CD4-positive, alpha-beta T cell (primary cell): Measurements from ENCODE around the gene TMEM117. TPM values are rescaled to one million over a fixed set of nuclear protein-coding genes. Genes with fewer than 3 reads are reported as not detected.

Source experiments
- ATAC-seq: fragments of 200-7000 bp; cut with Tn5 transposase; one replicate; pipeline ENCODE4 v1.10.0; 2022; ENCODE audit warnings: mild to moderate bottlenecking; ENCODE audit not compliant: poor library complexity
- CTCF ChIA-PET: fragments of 350-600 bp; sonication (Branson Sonifier 250); formaldehyde crosslinking; loops from one replicate; lab custom pipeline; 2021; ENCODE audit warnings: antibody characterized with exemption, inconsistent platforms; lab: Charles Lee
- POLR2A ChIA-PET: fragments of 350-600 bp; sonication (Branson Sonifier 250); formaldehyde crosslinking; loops from one replicate; lab custom pipeline; 2021; ENCODE audit warnings: antibody characterized with exemption, inconsistent platforms; lab: Charles Lee
- DNase-seq, 14 experiments: peaks; one replicate each; pipeline ENCODE4 v3.0.0-alpha.2; 2013 to 2020; ENCODE audit warnings: mixed read lengths in 2 of 14
- H3K27ac ChIP-seq, 2 donors: one replicate each; pipeline versions ENCODE4 v1.5.1 to v1.7.0; 2013; ENCODE audit warnings: low read length in 2 of 2, low read depth in 1 of 2, mild to moderate bottlenecking in 1 of 2
- H3K27me3 ChIP-seq, 2 experiments: 1 replicate in 1 of 2; 2 replicates in 1 of 2; pipeline versions ENCODE4 v1.6.1 to v1.7.0; 2013; ENCODE audit warnings: low read length in 2 of 2, control low read depth in 1 of 2, mild to moderate bottlenecking in 1 of 2, moderate library complexity in 1 of 2; ENCODE audit not compliant: insufficient read depth in 2 of 2, control insufficient read depth in 1 of 2
- H3K36me3 ChIP-seq: one replicate; pipeline ENCODE4 v1.6.1; 2013; ENCODE audit warnings: low read length, control low read depth; ENCODE audit not compliant: insufficient read depth
- H3K4me1 ChIP-seq: one replicate; pipeline ENCODE4 v1.6.1; 2013; ENCODE audit warnings: low read length, control low read depth; ENCODE audit not compliant: insufficient read depth
- H3K4me3 ChIP-seq: one replicate; pipeline ENCODE4 v1.5.1; 2013; ENCODE audit warnings: mild to moderate bottlenecking, low read length, moderate library complexity
- H3K9me3 ChIP-seq, 2 experiments: 1 replicate in 1 of 2; 2 replicates in 1 of 2; pipeline versions ENCODE4 v1.6.1 to v1.7.0; 2013; ENCODE audit warnings: low read length in 2 of 2, mild to moderate bottlenecking in 2 of 2, control low read depth in 1 of 2, moderate library complexity in 1 of 2; ENCODE audit not compliant: control insufficient read depth in 1 of 2, insufficient read depth in 1 of 2
- H3K27ac Mint-ChIP-seq: one replicate; pipeline ENCODE4 v1.8.0; 2020; ENCODE audit warnings: mixed read lengths
- H3K27me3 Mint-ChIP-seq: one replicate; pipeline ENCODE4 v1.8.0; 2021; ENCODE audit warnings: mixed read lengths
- H3K36me3 Mint-ChIP-seq: one replicate; pipeline ENCODE4 v1.8.0; 2021; ENCODE audit warnings: low read depth, mixed read lengths
- H3K4me1 Mint-ChIP-seq: one replicate; pipeline ENCODE4 v1.8.0; 2021; ENCODE audit warnings: low read depth, mixed read lengths
- H3K4me3 Mint-ChIP-seq: one replicate; pipeline ENCODE4 v1.8.0; 2020; ENCODE audit warnings: mild to moderate bottlenecking, mixed read lengths
- H3K9me3 Mint-ChIP-seq: one replicate; pipeline ENCODE4 v1.8.0; 2020; ENCODE audit warnings: mixed read lengths
- CTCF ChIP-seq: fragments of 200-600 bp; IDR thresholded peaks from one replicate; pipeline ENCODE4 v1.8.0; 2022; ENCODE audit warnings: antibody characterized with exemption, mild to moderate bottlenecking
- intact Hi-C, 2 experiments: fragments of 100-400 bp; cut with DNase I in 1 of 2; cut with micrococcal nuclease in 1 of 2; formaldehyde crosslinking; loops; one replicate each; pipeline versions ENCODE4 v1.15.1 to v1.9.0; 2023 to 2025; cut with DNase I, micrococcal nuclease
- total RNA-seq, 174 experiments: library from RNA in 2 of 174; stranded (reverse) in 2 of 174; gene quantifications; one replicate each; pipeline ENCODE4 v1.2.3 and lab custom pipeline; 2021 to 2026

Gene TMEM117
- total RNA-seq, 2 experiments from 2014 or later, result 3.4 to 4.4 TPM

DNA sequence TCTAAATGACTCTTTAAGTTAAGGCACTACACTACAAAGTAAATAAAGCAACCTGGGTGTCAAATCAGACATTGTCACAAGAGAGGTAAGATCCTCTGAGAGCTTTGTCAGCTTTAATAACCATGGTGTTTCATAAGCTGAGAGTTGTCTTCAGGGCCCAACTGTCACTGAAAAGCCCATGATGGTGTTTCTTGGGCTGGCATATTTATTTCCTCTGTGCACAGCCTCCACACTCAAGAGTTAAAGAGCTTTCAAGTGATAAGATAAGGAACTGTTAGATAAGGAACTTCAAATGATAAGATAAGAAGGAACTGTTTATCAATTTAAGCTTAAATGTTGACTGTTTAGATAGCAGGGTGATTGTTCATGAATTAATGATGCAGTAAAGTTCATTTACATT is 495.4 kb downstream of the TMEM117 start:
- no peaks in the 10 kb centered on the region for H3K36me3 ChIP-seq
- H3K27ac Mint-ChIP-seq, result no peak overlapping the region
- no peaks in the 10 kb centered on the region for H3K4me1 ChIP-seq
- no peaks in the 10 kb centered on the region for H3K27me3 ChIP-seq
- H3K9me3 ChIP-seq, result peaks cover 0 to 4% of the 10 kb centered on the region in 2 experiments
- CTCF ChIA-PET, result no interaction called here
- ATAC-seq (no peak), DNase-seq (no peak)
- H3K4me3 ChIP-seq, result no peak overlapping the region
- intact Hi-C loops, result no loop called here
- no peak for TF ChIP-seq CTCF
- H3K4me3 Mint-ChIP-seq, result no peak overlapping the region
- no peaks in the 10 kb centered on the region for H3K36me3 Mint-ChIP-seq
- H3K4me1 Mint-ChIP-seq, result no peaks in the 10 kb centered on the region
- no peak overlapping the region for H3K27ac ChIP-seq
- POLR2A ChIA-PET, result no interaction called here
- H3K27me3 Mint-ChIP-seq, result no peaks in the 10 kb centered on the region
- H3K9me3 Mint-ChIP-seq, result peaks cover 2% of the 10 kb centered on the region

- ChIA-PET POLR2A (no interaction called here), CTCF (no interaction called here)
- DNase-seq (no peak), ATAC-seq (no peak)
- no peak overlapping the region for H3K27ac ChIP-seq
- H3K4me3 ChIP-seq, result no peak overlapping the region
- no peaks in the 10 kb centered on the region for H3K27me3 Mint-ChIP-seq
- H3K27ac Mint-ChIP-seq, result no peak overlapping the region
- H3K4me1 Mint-ChIP-seq, result no peaks in the 10 kb centered on the region
- no peaks in the 10 kb centered on the region for H3K27me3 ChIP-seq
- H3K4me3 Mint-ChIP-seq, result no peak overlapping the region
- peaks cover 2% of the 10 kb centered on the region for H3K9me3 Mint-ChIP-seq
- peaks cover 0 to 4% of the 10 kb centered on the region in 2 experiments for H3K9me3 ChIP-seq
- H3K36me3 ChIP-seq, result no peaks in the 10 kb centered on the region
- TF ChIP-seq CTCF, result no peak
- intact Hi-C loops, result no loop called here
- H3K36me3 Mint-ChIP-seq, result no peaks in the 10 kb centered on the region
- no peaks in the 10 kb centered on the region for H3K4me1 ChIP-seq
Measured at GRCh38 chr12:44334347-44334746, 498.5 kb downstream of the TMEM117 start.

- H3K9me3 Mint-ChIP-seq, result peaks cover 2% of the 10 kb centered on the region
- H3K27ac Mint-ChIP-seq, result no peak overlapping the region
- no peaks in the 10 kb centered on the region for H3K36me3 ChIP-seq
- POLR2A ChIA-PET, result no interaction called here
- no peaks in the 10 kb centered on the region for H3K27me3 Mint-ChIP-seq
- CTCF ChIA-PET, result interaction anchor here (1.3 kb wide), 1 partner anchor 16 kb away, joined by 3 read pairs; no protein-coding TSS in a partner anchor
- H3K36me3 Mint-ChIP-seq, result no peaks in the 10 kb centered on the region
- peaks cover 0 to 4% of the 10 kb centered on the region in 2 experiments for H3K9me3 ChIP-seq
- no peak overlapping the region for H3K4me3 ChIP-seq
- no peaks in the 10 kb centered on the region for H3K4me1 ChIP-seq
- TF ChIP-seq CTCF, result no peak
- DNase-seq (no peak), ATAC-seq (no peak)
- H3K27ac ChIP-seq, result no peak overlapping the region
- intact Hi-C loops, result no loop called here
- H3K4me3 Mint-ChIP-seq, result no peak overlapping the region
- H3K27me3 ChIP-seq, result no peaks in the 10 kb centered on the region
- H3K4me1 Mint-ChIP-seq, result no peaks in the 10 kb centered on the region
Measured at GRCh38 chr12:44335030-44335429, 499.1 kb downstream of the TMEM117 start.
